HEK293T (cell line): ENCODE measurements around the gene MYO15A.

ENCODE experiments used
- CTCF ChIA-PET: fragments of 350-600 bp; formaldehyde crosslinking; extraction: SDS; loops from one replicate; lab custom pipeline; 2021; ENCODE audit warnings: antibody characterized with exemption, inconsistent platforms; lab: Yijun Ruan, JAX
- POLR2A ChIA-PET: fragments of 350-600 bp; formaldehyde crosslinking; extraction: SDS; loops from one replicate; lab custom pipeline; 2020; ENCODE audit warnings: antibody characterized with exemption, inconsistent platforms; lab: Yijun Ruan, JAX
- DNase-seq: peaks from one replicate; pipeline ENCODE4 v3.0.0; 2012; ENCODE audit warnings: mixed read lengths; ENCODE audit errors: extremely low spot score
- ARNT ChIP-seq: fragments of 450-650 bp; IDR thresholded peaks from 2 replicates; pipeline ENCODE4 v1.6.1; 2017; ENCODE audit warnings: mild to moderate bottlenecking
- BHLHE40 ChIP-seq: fragments of 450-650 bp; IDR thresholded peaks from 2 replicates; pipeline ENCODE4 v1.6.1; 2016; ENCODE audit warnings: mild to moderate bottlenecking, moderate library complexity, borderline replicate concordance
- CTBP1 ChIP-seq: fragments of 450-650 bp; IDR thresholded peaks from 2 replicates; pipeline ENCODE4 v1.6.1; 2016; ENCODE audit warnings: borderline replicate concordance
- ELF4 ChIP-seq: fragments of 450-650 bp; IDR thresholded peaks from 2 replicates; pipeline ENCODE4 v1.6.1; 2017; ENCODE audit warnings: antibody characterized with exemption
- FOXA1 ChIP-seq: fragments of 450-650 bp; IDR thresholded peaks from 2 replicates; pipeline ENCODE4 v1.6.1; 2016; ENCODE audit warnings: mild to moderate bottlenecking
- FOXK2 ChIP-seq: fragments of 450-650 bp; IDR thresholded peaks from 2 replicates; pipeline ENCODE4 v1.6.1; 2016; ENCODE audit warnings: mild to moderate bottlenecking
- FOXM1 ChIP-seq: fragments of 450-650 bp; IDR thresholded peaks from 2 replicates; pipeline ENCODE4 v1.6.1; 2017; ENCODE audit warnings: mild to moderate bottlenecking, borderline replicate concordance
- HDGF ChIP-seq: fragments of 450-650 bp; IDR thresholded peaks from 2 replicates; pipeline ENCODE4 v1.6.1; 2017; ENCODE audit warnings: antibody characterized with exemption, borderline replicate concordance
- L3MBTL2 ChIP-seq: fragments of 450-650 bp; conservative IDR thresholded peaks from 2 replicates; pipeline ENCODE4 v1.6.1; 2016; ENCODE audit warnings: mild to moderate bottlenecking
- LEF1 ChIP-seq: fragments of 450-650 bp; IDR thresholded peaks from 2 replicates; pipeline ENCODE4 v1.6.1; 2017; ENCODE audit warnings: mild to moderate bottlenecking, borderline replicate concordance
- NFRKB ChIP-seq: fragments of 450-650 bp; IDR thresholded peaks from 2 replicates; pipeline ENCODE4 v1.6.1; 2016; ENCODE audit warnings: mild to moderate bottlenecking, moderate library complexity
- SP1 ChIP-seq: fragments of 450-650 bp; IDR thresholded peaks from 2 replicates; pipeline ENCODE4 v1.6.1; 2017
- SUZ12 ChIP-seq: fragments of 450-650 bp; IDR thresholded peaks from 2 replicates; pipeline ENCODE4 v1.6.1; 2016; ENCODE audit warnings: mild to moderate bottlenecking
- TARDBP ChIP-seq: fragments of 450-650 bp; IDR thresholded peaks from 2 replicates; pipeline ENCODE4 v1.6.1; 2016
- ZNF384 ChIP-seq: fragments of 450-650 bp; IDR thresholded peaks from 2 replicates; pipeline ENCODE4 v1.6.1; 2016
- TF ChIP-seq, protein P1 (sequence below): fragments of 450-650 bp; IDR thresholded peaks from 2 replicates; pipeline ENCODE4 v1.6.1; 2016

Gene MYO15A

GRCh38 chr17:18084256-18084655 lies 24.3 kb upstream of the MYO15A start:
- no peak for DNase-seq
- CTCF ChIA-PET, result no interaction called here
- POLR2A ChIA-PET, result interaction anchor here (1.2 kb wide), 1 partner anchor 51 kb away, joined by 3 read pairs; no protein-coding TSS in a partner anchor
- no peak for TF ChIP-seq LEF1
- no peak for TF ChIP-seq L3MBTL2
- TF ChIP-seq FOXK2, result no peak
- no peak for TF ChIP-seq SP1
- TF ChIP-seq FOXA1, result no peak
- TF ChIP-seq HDGF, result no peak
- TF ChIP-seq, protein P1, sequence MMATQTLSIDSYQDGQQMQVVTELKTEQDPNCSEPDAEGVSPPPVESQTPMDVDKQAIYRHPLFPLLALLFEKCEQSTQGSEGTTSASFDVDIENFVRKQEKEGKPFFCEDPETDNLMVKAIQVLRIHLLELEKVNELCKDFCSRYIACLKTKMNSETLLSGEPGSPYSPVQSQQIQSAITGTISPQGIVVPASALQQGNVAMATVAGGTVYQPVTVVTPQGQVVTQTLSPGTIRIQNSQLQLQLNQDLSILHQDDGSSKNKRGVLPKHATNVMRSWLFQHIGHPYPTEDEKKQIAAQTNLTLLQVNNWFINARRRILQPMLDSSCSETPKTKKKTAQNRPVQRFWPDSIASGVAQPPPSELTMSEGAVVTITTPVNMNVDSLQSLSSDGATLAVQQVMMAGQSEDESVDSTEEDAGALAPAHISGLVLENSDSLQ, result no peak

- peak; percentile 57; the same call in 1 of the 2 replicates for TF ChIP-seq FOXM1
- peak; percentile 96 for TF ChIP-seq CTBP1
- TF ChIP-seq ELF4, result peak; percentile 67
- no peak for TF ChIP-seq NFRKB
- TF ChIP-seq, protein P1, result peak; percentile 38; the same call in 1 of the 2 replicates
- TF ChIP-seq ARNT, result peak; percentile 86
- no peak for TF ChIP-seq HDGF
- peak; percentile 94 for DNase-seq
- CTCF ChIA-PET, result interaction anchor here (0.6 kb wide), 1 partner anchor 46 kb away, joined by 3 read pairs; no protein-coding TSS in a partner anchor
- POLR2A ChIA-PET, result interaction anchor here (0.7 to 2.8 kb wide), 7 partner anchors 12 to 95 kb away, joined by 3 to 9 read pairs (median 3); partner anchors contain the start of gene ALKBH5
Observed at GRCh38 chr17:18087610-18088491, 20.7 kb upstream of the MYO15A start, which contains the start of gene DRG2. TSS of gene DRG2 (plus strand) at chr17:18087948. CDS start at chr17:18088024, 76 bp downstream.

GRCh38 chr17:18089613-18090012 lies 18.9 kb upstream of the MYO15A start:
- DNase-seq, result no peak
- ChIA-PET CTCF (interaction anchor here (1.0 kb wide), 1 partner anchor 14 kb away, joined by 3 read pairs; no protein-coding TSS in a partner anchor), POLR2A (interaction anchor here (0.7 to 2.8 kb wide), 2 partner anchors 10 to 19 kb away, joined by 4 to 9 read pairs; no protein-coding TSS in a partner anchor)
- TF ChIP-seq ELF4 (no peak), ZNF384 (no peak), FOXM1 (no peak), BHLHE40 (no peak), SUZ12 (no peak), SP1 (no peak), L3MBTL2 (no peak), TARDBP (no peak)
- TF ChIP-seq, protein P1, result no peak

- CTCF ChIA-PET, result interaction anchor here (0.9 kb wide), 1 partner anchor 47 kb away, joined by 4 read pairs; no protein-coding TSS in a partner anchor
- POLR2A ChIA-PET, result interaction anchor here (1.4 kb wide), 1 partner anchor 59 kb away, joined by 5 read pairs; no protein-coding TSS in a partner anchor
- no peak for TF ChIP-seq SUZ12
- TF ChIP-seq, protein P1, result peak; percentile 39
- DNase-seq, result peak; percentile 65
Observed at GRCh38 chr17:18093616-18094408, 14.7 kb upstream of the MYO15A start.

DNA sequence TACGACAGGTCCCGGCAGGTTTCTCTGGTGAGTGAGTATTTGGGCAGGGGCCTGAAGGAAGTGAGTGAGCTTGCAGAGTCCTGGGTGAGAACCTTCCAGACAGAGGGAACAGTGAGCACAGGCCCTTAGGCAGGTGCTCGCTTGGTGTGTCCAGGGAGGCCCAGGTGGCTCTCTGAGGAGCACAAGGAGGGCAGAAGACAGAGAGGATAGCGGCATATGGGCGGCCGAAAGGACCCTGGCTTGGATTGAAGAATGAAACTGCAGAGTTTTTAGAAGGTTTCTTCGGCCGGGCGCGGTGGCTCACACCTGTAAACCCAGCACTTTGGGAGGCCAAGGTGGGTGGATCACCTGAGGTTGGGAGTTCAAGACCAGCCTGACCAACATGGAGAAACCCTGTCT lies 14.1 kb upstream of the MYO15A start:
- TF ChIP-seq CTBP1, result no peak
- POLR2A ChIA-PET, result no interaction called here
- CTCF ChIA-PET, result interaction anchor here (0.9 kb wide), 1 partner anchor 47 kb away, joined by 4 read pairs; no protein-coding TSS in a partner anchor

GRCh38 chr17:18099516-18099915 lies 9.0 kb upstream of the MYO15A start:
- no peak for TF ChIP-seq ARNT
- no peak for TF ChIP-seq ELF4
- TF ChIP-seq, protein P1, result no peak
- no peak for TF ChIP-seq FOXK2
- TF ChIP-seq HDGF, result no peak
- no peak for TF ChIP-seq FOXM1
- TF ChIP-seq L3MBTL2, result no peak
- no peak for TF ChIP-seq LEF1
- TF ChIP-seq BHLHE40, result no peak
- no peak for TF ChIP-seq ZNF384
- TF ChIP-seq SUZ12, result no peak
- TF ChIP-seq NFRKB, result no peak
- TF ChIP-seq TARDBP, result no peak
- no peak for DNase-seq
- POLR2A ChIA-PET, result interaction anchor here (1.2 to 1.6 kb wide), 2 partner anchors 10 to 11 kb away, joined by 4 to 5 read pairs; no protein-coding TSS in a partner anchor
- CTCF ChIA-PET, result no interaction called here

More for the DNA sequence above, 14.1 kb upstream of the MYO15A start:
- DNase-seq, result no peak
